HCT116 (cell line): ENCODE results near the gene KBTBD8.
A peak's percentile ranks its signal among the peaks of the same experiment; 100 is the strongest.

Experiments
- CEBPB ChIP-seq: IDR thresholded peaks from 2 replicates; pipeline ENCODE4 v1.6.1; 2012; ENCODE audit warnings: low read depth
- EGR1 ChIP-seq: IDR thresholded peaks from 2 replicates; pipeline ENCODE4 v1.6.1; 2012; ENCODE audit warnings: low read depth
- EZH2 ChIP-seq: fragments of 200-600 bp; sonication (generic); IDR thresholded peaks from 2 replicates; pipeline ENCODE4 v1.6.1; 2017; ENCODE audit warnings: antibody characterized with exemption, mixed run types
- EZH2phosphoT487 ChIP-seq: fragments of 200-600 bp; IDR thresholded peaks from 2 replicates; pipeline ENCODE4 v1.6.1; 2018; ENCODE audit warnings: antibody characterized with exemption, borderline replicate concordance
- FOSL1 ChIP-seq: IDR thresholded peaks from 2 replicates; pipeline ENCODE4 v1.6.1; 2012; ENCODE audit warnings: low read depth
- POLR2A ChIP-seq: IDR thresholded peaks from 2 replicates; pipeline ENCODE4 v1.7.0; 2011; ENCODE audit warnings: borderline replicate concordance; ENCODE audit not compliant: insufficient read depth, insufficient read length; ENCODE audit errors: extremely low read depth
- POLR2AphosphoS5 ChIP-seq: IDR thresholded peaks from 2 replicates; pipeline ENCODE4 v1.6.1; 2011; ENCODE audit warnings: mild to moderate bottlenecking, low read depth, low read length, moderate library complexity
- RAD21 ChIP-seq: IDR thresholded peaks from 2 replicates; pipeline ENCODE4 v1.6.1; 2012; ENCODE audit warnings: low read depth, mild to moderate bottlenecking
- SRF ChIP-seq: IDR thresholded peaks from 2 replicates; pipeline ENCODE4 v1.6.1; 2012; ENCODE audit warnings: low read depth
- YY1 ChIP-seq: IDR thresholded peaks from 2 replicates; pipeline ENCODE4 v1.6.1; 2011; ENCODE audit warnings: low read length, low read depth, moderate library complexity, mild to moderate bottlenecking; ENCODE audit not compliant: insufficient replicate concordance; ENCODE audit errors: extremely low read depth
- ZNF274 ChIP-seq: fragments of 200-500 bp; sonication (Bioruptor generic); IDR thresholded peaks from 2 replicates; pipeline ENCODE4 v1.6.1; 2014; ENCODE audit warnings: mild to moderate bottlenecking, low read depth, low read length, inconsistent platforms
- TF ChIP-seq, protein P1 (sequence below), 3 experiments: fragments of 200-600 bp in 1 of 3; sonication (generic) in 1 of 3; IDR thresholded peaks in 2 of 3; conservative IDR thresholded peaks in 1 of 3; 2 replicates each; pipeline ENCODE4 v1.5.1; 2012 to 2017; ENCODE audit warnings: low read depth in 2 of 3, low read length in 2 of 3, antibody characterized with exemption in 1 of 3, borderline replicate concordance in 1 of 3, control low read depth in 1 of 3, mild to moderate bottlenecking in 1 of 3, mixed read lengths in 1 of 3, mixed run types in 1 of 3, moderate library complexity in 1 of 3; ENCODE audit not compliant: insufficient read depth in 1 of 3
- TF ChIP-seq, protein P2 (sequence below): IDR thresholded peaks from 2 replicates; pipeline ENCODE4 v1.6.1; 2012; ENCODE audit warnings: low read depth
- TF ChIP-seq, protein P3 (sequence below): IDR thresholded peaks from 2 replicates; pipeline ENCODE4 v1.6.1; 2012

DNA sequence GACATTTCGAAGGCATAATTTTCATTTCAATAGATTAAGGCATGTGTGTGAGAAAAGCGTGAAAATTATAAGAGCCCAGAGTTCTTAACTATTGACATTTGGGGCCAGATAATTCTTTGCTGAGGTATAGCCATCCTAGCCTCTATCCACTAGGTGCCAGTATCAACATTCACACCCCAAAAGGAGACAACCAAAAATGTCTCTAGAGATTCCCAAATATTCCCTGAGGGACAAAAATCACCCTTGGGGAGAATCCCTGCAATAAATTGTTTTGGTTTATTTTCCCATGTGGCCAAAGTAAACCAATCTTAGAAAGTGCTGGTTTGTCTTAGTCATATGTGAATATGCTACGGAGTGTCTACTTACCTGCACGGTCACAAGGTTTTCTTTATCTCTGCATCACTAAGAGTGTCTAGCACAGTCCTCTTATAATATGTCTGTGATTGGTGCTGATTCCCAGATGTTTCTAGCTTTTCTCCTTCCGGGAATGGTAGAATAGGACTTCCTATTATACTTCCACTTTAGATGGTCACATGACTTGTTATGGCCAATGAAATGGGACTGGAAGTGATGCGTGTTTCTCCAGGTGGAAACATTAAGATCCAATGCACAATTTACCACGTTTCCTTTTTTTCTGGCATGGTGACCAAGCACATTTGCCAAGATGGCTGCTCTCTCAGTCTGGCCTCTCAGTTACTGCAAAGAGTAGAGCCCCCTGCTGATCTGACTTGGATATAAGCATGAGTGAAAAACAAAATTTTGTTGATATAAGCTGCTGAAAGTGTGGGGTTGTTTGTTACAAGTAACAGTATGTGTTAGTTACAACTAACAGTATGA lies 8.0 kb upstream of the KBTBD8 start:
- TF ChIP-seq CEBPB (no peak), SRF (no peak), POLR2AphosphoS5 (no peak), EZH2phosphoT487 (no peak), YY1 (peak; percentile 80), EZH2 (no peak), POLR2A (no peak), EGR1 (no peak), FOSL1 (no peak), RAD21 (peak; percentile 23; the same call in 1 of the 2 replicates), ZNF274 (no peak)
- TF ChIP-seq, protein P1, sequence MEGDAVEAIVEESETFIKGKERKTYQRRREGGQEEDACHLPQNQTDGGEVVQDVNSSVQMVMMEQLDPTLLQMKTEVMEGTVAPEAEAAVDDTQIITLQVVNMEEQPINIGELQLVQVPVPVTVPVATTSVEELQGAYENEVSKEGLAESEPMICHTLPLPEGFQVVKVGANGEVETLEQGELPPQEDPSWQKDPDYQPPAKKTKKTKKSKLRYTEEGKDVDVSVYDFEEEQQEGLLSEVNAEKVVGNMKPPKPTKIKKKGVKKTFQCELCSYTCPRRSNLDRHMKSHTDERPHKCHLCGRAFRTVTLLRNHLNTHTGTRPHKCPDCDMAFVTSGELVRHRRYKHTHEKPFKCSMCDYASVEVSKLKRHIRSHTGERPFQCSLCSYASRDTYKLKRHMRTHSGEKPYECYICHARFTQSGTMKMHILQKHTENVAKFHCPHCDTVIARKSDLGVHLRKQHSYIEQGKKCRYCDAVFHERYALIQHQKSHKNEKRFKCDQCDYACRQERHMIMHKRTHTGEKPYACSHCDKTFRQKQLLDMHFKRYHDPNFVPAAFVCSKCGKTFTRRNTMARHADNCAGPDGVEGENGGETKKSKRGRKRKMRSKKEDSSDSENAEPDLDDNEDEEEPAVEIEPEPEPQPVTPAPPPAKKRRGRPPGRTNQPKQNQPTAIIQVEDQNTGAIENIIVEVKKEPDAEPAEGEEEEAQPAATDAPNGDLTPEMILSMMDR (IDR thresholded peaks at IDR 0.05 in 2 of 3, conservative IDR thresholded peaks at IDR 0.05 in 1 of 3; ENCODE audit: borderline replicate concordance in 1 of 3, insufficient read depth in 1 of 3, low read depth in 2 of 3, low read length in 2 of 3) = peak; percentile 14 to 59 (median 56); a peak in 5 of 6 replicates
- TF ChIP-seq, protein P2, sequence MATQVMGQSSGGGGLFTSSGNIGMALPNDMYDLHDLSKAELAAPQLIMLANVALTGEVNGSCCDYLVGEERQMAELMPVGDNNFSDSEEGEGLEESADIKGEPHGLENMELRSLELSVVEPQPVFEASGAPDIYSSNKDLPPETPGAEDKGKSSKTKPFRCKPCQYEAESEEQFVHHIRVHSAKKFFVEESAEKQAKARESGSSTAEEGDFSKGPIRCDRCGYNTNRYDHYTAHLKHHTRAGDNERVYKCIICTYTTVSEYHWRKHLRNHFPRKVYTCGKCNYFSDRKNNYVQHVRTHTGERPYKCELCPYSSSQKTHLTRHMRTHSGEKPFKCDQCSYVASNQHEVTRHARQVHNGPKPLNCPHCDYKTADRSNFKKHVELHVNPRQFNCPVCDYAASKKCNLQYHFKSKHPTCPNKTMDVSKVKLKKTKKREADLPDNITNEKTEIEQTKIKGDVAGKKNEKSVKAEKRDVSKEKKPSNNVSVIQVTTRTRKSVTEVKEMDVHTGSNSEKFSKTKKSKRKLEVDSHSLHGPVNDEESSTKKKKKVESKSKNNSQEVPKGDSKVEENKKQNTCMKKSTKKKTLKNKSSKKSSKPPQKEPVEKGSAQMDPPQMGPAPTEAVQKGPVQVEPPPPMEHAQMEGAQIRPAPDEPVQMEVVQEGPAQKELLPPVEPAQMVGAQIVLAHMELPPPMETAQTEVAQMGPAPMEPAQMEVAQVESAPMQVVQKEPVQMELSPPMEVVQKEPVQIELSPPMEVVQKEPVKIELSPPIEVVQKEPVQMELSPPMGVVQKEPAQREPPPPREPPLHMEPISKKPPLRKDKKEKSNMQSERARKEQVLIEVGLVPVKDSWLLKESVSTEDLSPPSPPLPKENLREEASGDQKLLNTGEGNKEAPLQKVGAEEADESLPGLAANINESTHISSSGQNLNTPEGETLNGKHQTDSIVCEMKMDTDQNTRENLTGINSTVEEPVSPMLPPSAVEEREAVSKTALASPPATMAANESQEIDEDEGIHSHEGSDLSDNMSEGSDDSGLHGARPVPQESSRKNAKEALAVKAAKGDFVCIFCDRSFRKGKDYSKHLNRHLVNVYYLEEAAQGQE = no peak
- TF ChIP-seq, protein P3, sequence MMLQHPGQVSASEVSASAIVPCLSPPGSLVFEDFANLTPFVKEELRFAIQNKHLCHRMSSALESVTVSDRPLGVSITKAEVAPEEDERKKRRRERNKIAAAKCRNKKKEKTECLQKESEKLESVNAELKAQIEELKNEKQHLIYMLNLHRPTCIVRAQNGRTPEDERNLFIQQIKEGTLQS = no peak
